ENCODE data around the gene PHF3.

The PHF3 gene, protein sequence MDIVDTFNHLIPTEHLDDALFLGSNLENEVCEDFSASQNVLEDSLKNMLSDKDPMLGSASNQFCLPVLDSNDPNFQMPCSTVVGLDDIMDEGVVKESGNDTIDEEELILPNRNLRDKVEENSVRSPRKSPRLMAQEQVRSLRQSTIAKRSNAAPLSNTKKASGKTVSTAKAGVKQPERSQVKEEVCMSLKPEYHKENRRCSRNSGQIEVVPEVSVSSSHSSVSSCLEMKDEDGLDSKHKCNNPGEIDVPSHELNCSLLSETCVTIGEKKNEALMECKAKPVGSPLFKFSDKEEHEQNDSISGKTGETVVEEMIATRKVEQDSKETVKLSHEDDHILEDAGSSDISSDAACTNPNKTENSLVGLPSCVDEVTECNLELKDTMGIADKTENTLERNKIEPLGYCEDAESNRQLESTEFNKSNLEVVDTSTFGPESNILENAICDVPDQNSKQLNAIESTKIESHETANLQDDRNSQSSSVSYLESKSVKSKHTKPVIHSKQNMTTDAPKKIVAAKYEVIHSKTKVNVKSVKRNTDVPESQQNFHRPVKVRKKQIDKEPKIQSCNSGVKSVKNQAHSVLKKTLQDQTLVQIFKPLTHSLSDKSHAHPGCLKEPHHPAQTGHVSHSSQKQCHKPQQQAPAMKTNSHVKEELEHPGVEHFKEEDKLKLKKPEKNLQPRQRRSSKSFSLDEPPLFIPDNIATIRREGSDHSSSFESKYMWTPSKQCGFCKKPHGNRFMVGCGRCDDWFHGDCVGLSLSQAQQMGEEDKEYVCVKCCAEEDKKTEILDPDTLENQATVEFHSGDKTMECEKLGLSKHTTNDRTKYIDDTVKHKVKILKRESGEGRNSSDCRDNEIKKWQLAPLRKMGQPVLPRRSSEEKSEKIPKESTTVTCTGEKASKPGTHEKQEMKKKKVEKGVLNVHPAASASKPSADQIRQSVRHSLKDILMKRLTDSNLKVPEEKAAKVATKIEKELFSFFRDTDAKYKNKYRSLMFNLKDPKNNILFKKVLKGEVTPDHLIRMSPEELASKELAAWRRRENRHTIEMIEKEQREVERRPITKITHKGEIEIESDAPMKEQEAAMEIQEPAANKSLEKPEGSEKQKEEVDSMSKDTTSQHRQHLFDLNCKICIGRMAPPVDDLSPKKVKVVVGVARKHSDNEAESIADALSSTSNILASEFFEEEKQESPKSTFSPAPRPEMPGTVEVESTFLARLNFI (N-terminal part only)

DNA sequence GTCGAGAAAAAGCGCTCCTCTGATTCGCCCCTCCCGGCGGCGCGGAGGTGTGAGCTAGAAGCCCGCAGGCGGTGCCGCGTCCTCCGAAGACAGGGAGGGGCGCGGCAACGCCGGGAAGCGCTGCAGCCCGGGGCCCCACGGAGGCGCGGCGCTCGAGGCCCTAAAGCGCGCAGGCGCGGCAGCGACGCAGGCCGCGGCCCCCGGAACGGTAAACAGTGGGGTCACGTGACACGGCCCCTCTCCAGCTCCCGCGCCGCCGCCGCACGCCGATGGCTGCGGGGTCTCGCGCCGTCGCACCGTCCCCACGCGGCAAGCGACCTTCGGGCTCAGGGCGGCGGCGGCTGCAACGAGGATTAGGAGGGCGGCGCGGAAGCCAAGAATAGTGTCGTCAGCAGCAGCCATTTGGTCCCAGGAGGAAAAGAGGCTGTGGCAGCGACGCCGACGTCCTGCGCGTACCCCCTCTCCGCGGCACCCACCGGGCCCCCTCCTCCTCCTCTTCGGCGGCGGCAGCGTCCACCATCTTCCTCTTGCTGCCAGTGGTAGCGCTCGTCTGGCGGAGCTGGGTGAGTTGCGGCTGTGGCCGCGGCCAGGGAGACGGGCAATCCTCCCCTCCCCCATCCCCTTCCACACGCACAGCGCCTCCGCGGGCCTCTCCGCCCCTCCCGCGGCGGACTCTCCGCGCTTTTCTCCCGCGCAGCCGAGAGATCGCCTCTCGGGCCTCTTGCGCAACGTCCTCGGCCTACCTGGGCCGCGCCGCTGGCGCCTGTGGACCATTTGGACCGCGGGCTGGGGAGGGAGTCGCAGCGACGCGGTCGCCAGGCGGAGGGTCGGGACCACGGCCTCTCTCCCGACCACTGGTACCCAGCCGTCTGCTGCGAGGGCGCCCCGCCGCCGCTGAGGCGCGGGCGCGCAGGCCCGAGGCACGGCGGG lies at the start of gene PHF3:
Gene PHF3 (plus strand): TSS at position 215 of the 930 bp plus-strand sequence. CDS start 10,750 bp downstream, outside the sequence.
- peak; percentile 47 for DNase-seq (ENCODE audit: low read depth)

DNA sequence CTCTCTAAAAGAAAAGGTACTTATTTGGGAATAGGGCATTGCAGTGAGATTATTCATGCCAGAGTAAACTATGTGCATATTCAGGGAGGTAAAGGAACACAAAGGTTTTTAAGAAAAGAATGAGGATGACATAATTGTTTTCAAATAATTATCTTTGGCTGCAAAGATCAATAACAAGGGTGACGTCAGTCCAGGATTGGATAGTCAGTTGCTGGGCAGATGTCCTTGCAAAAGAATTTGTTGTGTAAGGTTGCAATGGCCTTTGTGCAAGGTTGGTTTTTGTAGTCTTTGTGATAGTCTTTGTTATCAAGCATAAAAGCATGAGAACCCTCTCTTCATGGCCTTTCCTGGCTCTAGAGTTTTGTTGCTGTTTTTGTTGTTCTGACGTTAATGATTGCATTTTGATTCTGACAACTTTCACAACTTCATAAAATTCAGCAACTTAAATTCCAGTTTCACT lies 45.6 kb upstream of the PHF3 start:
- no peak for DNase-seq (ENCODE audit: low read depth)

DNA sequence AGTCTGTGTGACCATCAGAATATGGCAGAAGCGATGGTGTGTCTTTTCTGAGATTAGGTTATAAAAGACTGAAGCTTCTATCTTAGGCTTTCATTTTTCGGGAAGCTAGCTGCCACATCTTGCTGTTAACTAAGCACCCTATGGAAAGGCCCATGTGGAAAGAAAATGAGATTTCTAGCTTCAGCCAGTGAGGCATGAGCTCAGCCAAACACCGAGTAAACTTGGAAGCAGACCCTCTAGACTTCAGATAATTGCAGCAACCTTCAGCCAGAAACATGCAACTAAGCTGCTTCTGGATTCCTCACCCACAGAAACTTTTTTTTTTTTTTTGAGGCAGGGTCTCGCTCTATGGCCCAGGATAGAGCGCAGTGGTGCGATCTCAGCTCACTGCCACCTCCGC lies 42.7 kb upstream of the PHF3 start:
- DNase-seq (ENCODE audit: low read depth), result no peak

DNA sequence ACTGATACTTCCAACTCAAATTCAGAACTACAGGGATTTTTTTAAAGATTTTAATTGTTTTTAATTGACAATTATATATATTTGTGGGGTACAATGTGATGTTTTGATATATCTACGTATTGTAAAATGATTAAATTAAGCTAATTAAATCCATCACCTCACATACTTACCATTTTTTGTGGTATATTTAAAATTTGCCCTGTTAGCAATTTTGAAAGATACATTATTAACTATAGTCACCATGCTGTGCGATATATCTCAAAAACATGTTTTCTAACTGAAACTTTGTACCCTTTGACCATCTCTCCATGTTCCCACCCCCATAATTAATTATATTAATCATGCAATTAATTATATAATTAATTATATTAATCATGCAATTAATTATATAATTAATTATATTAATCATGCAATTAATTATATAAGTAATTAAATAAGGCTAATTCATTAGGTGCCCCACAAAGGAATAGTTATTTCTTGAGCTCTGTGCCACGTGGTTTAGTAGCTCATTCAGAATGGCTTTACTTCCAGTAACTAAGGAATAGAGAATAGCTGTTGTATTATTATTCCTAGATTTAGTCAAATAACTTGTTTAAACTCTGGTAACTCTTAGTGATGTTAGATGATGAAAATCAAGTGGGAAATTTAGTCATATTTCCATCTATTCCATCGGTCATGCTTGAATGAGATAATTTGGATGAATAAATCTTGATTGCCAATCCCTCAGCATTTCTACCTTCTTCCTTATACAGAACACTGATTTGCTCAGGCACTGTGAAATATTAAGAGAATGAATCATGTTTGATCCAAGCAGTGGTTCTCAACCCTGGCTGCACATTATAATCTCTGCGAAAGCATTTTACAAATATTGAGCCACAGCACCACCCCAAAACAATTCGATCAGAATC lies 38.2 kb upstream of the PHF3 start:
- no peak for DNase-seq (ENCODE audit: low read depth)

DNA sequence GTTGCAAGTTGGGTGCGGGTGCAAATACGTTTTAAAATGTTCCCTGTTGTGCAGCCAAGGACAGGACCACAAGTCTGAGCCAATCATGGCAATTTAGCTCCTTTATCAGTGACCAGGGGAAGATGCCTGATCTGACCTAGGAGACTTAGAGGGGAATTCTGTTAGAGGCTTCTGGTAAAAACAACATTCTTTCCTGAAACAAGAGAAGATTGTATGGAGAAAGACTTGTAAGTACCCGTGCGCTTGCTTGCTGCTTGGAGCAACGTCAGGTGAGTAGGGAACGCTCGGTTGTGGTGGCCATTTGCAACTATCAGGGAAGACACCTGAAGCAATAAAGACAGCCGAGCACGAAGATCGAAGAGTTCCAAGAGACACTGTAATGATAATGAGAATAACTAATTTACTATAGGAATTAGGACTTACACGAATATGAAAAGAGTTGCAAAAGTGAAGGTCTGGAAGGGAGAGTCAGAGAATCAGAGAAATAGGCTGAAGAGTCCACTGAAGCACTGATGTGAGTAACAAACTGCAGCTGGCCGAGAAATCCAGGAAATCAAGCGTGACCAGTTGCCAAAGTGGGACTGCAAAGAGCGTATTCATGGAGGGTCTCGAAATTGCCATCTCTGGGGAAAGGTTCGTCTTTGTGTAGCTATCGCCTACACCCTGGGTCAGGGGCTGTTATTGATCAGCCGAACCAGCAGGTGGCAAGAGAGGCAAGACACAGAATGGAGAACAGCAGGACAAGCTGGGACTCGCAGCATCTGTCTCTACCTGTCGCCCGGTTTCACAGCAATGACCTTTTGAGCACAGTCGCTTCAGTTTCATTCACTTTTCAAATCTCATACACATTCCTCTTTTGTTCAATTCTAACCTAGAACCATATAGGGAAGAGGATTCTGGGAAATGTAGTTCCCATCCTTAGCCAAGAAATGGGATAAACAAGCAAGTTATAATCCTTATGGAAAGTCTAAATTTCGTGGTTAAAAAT lies 37.3 kb upstream of the PHF3 start:
- peak; percentile 1 for DNase-seq (ENCODE audit: low read depth)

DNA sequence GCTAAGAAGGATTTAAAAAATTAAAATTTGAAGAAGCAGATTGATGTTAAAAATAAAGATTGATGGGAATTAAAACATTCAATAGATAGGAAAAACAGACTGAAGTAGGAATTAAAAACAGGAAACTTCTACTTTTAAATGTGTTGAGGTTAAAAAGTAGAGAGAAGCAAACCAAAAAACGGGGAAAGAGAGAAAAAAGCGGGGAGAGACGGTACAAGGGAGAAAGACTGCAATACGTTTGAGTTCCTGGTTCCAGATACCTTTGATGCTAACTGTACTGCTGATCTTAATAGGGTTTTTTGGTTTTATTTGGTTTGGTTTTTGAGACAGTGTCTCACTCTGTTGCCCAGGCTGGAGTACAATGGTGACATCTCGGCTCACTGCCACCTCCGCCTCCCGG lies 36.4 kb upstream of the PHF3 start:
- DNase-seq (ENCODE audit: low read depth), result no peak

DNA sequence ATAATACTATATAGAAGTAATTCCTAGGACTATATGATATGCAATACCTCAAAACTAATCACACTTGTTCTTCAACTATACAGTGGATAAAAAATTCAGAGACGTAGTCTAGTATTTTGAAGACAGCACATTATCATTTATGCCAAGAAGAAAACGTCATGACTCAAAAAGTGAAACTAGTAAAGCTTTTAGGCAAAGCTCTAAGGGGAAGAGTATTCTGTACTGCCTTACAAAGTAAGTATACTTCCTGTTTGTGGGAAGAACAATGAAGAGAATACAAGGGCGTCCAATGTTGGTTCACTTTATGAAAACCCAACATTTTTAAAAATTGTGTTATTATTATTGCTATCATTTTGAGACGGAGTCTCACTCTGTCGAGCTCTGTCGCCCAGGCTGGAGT lies 35.5 kb upstream of the PHF3 start:
- no peak for DNase-seq (ENCODE audit: low read depth)

DNA sequence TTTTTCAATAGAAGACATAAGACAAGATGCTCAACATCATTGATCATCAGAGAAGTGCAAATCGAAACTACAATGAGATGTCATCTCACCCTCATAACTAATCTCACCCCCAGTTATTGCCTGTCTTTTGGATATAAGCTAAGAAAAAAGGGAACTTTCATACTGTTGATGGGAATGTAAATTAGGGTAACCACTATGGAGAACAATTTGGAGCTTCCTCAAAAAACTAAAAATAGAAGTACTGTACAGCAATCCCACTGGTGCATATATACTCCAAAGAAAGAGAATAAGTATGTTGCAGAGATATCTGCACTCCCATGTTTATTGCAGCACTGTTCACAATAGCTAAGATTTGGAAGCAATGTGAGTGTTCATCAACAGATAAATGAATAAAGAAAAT lies 26.4 kb upstream of the PHF3 start:
- no peak for DNase-seq (ENCODE audit: low read depth)

DNA sequence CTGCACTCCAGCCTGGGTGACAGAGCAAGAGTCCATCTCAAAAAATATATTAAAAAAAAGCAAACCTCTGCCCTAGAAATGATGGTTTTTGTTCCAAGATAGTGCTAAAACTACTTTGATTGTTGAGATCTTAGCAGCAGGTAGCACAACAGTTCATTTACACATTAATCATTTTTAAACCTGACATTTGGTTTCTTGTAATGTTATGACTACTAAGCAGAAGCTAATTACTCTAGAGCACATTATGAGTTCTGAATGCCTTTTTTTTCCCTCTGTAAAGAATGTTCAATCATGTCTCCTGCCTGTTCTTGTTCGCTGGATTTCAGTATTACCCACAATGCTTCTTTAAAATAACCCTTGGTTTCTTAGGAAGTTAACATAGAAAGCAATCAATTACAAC lies 24.7 kb upstream of the PHF3 start:
- no peak for DNase-seq (ENCODE audit: low read depth)

DNA sequence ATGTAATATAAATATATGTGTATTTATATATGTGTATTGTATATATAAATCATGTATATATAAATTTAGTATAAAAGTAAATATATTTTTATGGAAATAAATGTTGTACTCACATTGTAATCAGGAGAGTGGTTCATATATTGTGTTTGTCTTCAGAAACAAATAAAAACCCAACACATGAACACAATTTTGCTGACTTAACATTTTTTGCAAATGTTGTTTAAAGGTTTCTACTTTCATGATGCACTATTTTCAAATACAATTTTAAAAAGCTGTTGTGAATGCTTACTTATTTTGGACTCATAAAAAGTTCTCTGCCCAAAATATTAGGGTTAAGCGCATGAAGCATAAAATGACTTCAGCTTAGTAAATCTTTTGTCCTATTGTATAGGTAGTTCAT lies 24.0 kb upstream of the PHF3 start:
- no peak for DNase-seq (ENCODE audit: low read depth)

DNA sequence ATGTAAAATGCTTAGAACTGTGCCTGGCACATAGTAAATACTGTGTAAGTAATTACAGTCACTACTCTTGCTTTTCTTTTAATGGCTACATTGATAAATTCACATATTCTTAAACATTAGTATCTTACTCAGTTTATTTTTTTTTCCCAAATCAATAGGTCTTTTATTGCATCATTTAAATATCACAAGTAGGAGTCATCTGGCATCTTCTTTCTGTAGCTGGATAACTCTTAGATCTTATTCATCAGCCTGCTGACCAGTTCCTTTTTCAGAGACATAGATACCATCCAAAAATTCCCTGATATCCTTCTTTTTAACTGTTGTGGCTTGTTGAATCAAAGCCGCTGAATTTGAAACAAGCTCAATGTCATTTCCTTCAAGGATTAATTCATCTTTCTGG lies 20.0 kb upstream of the PHF3 start:
- DNase-seq (ENCODE audit: low read depth), result no peak

DNA sequence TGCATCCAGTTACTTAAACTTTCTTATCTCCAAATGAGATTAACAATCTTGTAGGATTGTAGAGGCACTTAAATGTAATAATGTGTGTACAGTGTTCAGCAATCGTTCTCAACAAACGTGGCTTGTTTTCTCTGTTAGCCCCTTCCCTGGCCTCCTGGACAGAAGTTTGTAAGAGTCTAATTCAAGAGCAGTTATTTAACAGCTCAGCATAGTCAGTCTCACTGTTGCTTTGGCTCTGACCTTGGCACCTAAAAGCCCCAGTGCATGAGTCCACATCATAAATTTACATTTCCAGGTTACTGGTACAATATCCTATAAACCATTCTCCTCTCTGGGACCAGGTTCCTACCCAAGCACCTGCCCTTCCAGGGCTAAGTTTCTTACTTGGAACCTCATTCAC lies 11.5 kb upstream of the PHF3 start:
- no peak for DNase-seq (ENCODE audit: low read depth)

DNA sequence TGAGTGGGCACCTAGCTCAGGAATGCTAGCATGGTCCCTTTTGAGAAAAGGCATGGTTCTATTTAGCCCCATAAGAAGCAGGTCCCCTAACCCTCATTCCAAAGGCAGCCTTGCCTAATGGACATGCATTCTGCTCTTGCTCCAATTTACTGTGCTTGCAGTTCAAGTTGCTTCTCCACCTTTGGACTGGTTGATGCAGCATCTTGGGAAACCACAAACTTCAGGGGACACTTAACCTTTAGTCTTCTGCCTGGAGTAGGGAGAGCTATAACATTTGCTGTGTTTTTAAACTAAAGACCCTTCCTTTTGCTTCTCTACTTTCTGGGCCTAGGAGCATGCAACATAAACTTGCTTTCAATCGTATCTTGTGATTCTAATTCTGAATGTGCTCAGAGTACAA lies 5.1 kb upstream of the PHF3 start:
- DNase-seq (ENCODE audit: low read depth), result no peak

DNA sequence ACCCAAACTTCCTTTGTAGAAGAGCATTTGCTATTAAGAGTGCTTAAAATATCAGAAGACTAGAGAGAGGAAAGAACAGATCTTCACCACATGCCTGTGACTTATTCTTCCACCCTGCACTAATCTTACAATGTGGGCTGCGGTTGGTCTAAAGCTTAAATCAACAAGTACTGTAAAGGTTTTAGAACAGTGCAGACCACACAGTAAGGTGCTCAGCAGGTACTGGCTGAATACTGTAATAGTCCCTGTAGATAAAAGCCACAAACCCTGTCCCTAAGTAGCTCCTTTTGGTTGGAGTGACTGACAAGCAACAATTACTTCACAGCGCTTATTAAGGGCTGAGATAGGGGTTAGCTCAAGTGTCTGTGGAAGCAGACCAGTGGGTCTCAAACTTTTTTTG lies 972 bp upstream of the PHF3 start:
- DNase-seq (ENCODE audit: low read depth), result no peak

DNA sequence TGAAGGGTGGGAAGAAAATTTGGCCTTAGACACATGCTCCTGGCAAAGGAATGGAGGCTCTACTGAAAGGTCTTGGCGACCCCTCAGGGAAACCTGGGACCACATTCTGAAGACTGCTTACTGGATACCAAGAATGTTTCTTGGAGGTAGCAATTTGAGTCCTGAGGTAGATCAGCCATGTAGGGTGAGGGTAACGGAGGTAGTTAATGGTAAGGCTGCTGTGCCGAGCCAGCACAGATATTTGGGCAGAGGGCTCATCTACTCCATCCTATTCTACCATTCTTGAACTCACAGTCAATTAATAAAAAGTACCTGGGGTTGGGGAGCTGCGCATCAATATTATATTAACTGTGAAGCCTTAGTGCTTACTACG lies 401 bp upstream of the PHF3 start:
- no peak for DNase-seq (ENCODE audit: low read depth)

DNA sequence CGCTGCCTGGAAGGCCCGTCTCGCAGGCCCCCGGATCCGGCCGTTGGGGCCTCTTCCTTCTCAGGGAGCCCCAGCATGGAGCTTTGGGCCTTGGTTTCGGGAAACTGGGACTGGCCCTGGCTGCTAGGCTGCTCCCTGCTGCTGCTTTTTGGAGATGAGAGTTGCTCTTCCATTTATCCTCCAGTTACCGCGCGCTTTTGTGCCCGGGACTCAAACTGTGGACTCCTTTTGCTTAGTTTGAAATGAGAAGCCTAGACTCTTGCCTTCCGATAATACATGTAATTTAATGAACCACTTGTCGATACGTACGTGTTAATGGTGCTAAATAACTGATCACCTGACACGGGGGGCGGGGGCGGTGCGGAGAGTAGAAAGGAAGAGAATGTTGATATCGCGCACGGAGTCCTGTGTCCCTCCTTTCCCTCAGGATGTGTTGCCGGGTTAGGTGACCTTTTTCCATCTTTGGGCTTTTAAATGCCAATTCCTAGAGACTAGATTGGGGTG lies 968 bp downstream of the PHF3 start:
- DNase-seq (ENCODE audit: low read depth), result no peak

DNA sequence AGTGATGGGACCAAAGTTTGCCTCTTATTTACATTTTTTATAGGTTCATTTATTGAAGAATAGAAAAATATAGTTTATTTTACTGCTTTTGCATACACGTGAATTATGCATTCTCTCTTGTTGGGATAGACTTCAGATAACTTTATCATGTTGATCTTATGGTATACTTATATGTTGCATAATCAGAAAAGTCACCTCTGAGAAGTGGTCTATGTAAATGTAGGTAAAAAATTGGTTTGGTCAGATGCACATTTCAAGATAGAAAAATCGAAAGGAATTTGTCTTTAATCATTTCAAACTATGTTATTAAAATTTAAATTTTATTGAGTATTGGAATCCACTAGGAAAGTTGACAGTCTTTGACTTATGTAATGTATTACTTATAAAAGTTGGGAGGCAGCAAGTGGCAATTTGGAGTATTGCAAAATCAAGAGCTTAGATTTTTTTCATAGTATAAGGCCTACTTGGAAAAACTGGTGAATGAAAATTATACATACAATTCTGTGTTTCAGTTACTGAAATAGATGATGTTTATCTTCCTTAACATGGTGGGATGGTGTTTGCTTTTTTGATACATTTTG lies 2.4 kb downstream of the PHF3 start:
- DNase-seq (ENCODE audit: low read depth), result no peak

DNA sequence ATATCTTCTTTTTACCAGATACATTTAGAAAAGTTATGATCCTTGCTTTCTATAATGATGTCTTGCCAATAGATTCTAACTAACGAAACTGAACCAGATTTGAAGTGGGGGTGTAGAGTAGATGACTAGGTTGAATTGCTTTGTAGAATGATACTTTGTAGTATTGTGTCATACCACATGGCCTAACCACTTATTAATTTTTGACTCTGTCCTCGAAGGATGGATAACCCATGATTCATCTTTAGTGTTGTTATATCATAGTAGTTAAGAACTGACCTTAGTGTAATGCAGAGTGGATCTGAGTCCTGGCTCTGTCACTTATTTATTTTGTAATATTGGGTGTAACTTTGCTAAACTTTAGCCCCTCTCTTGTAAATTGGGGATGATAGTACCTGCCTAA lies 4.5 kb downstream of the PHF3 start:
- no peak for DNase-seq (ENCODE audit: low read depth)

DNA sequence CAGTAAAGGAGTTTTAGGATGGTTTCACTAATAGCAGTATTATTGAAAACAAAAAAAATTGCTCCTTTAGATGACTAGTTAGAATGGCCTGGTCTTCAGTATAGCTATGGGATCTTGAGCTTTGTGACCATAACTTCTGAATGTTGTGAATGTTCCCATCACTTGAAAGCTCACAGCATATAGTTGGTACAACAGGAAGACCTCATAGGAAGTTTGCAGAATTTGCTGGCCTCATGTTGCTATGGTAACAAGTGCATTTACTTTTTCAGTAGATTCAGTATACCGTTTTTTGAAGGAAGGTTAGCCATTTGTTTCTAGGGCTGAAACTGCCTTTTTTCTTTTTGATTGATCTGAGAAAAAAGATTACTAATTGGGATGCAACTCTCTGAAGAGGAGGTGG lies 8.3 kb downstream of the PHF3 start:
- DNase-seq (ENCODE audit: low read depth), result no peak

All from HS-27A (cell line).